GM19238 (cell line): ENCODE results near the gene GRIN2A.

Experiments
- DNase-seq: peaks from one replicate; pipeline ENCODE4 v3.0.0; 2011; ENCODE audit warnings: low spot score; ENCODE audit not compliant: insufficient read length

The GRIN2A gene

DNA sequence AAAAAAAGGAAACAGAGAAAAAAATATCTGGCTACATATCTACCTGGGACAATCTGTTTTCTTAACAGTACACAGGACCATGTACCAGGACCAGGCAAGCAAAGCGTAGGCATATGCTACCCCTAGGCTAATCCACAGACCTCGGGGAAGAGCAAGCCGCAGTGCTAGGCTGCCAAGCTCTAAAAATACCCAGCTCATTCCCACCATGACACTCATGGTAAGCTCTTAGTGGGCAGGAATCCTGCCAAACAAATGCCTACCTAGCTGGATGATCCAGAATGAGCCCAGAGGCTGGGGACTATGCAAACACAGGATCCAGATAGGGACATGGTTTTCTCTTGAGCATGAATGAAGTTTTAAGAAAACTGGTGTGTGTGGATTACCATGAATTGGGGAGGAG, 95.6 kb downstream of the GRIN2A start:
- no peak for DNase-seq

DNA sequence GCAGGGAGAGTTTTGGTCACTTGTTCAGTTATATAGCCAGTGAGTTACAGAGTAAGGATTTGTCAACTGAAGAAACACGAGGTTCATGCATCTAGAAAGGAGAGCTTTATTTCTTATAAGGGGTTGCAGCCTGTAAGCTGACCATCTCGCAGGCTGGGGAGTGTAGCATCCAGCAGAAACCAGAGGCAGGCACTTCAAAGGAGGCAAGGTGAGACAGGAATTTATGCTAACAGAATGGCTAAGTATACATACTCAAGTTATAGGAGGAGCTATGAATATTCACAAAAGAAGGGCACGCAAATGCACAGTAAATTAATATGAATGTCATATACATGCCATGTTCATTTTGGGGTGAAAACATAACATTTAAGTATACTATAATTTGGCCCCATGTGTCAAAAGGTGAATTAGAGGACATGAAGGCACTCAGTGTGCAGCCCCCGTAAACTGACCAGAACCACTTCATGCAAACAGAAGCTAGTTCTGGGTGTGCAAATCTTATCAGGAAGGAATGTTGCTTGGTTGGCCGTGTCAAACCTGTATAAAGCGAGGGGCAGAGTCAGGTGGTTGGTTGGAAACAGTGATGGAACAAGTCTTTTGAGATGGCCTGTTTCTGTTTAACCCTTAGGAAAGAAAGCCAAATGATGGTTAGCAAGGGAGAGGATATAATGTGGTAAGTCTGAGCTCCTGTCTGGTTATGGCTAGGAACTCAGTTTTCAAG, 97.0 kb downstream of the GRIN2A start:
- no peak for DNase-seq

DNA sequence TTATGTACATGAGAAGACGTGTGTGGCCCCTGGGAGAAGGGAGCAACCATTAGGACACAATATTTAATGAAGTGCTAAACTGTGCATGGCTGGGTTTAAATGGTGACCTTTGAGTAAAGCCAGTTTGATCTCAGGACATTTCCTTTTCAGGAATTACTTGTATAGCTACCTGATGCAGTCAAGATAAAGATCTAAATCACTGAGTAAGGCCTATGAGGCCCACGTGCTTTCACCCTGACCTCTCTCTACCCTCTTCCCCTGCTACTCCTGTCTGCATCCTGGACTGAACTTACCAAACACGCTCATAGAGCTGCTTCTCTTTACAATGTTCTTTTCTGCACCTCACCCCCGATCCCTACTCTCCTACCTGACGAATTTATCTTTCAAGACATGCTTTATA, 98.9 kb downstream of the GRIN2A start:
- no peak for DNase-seq

DNA sequence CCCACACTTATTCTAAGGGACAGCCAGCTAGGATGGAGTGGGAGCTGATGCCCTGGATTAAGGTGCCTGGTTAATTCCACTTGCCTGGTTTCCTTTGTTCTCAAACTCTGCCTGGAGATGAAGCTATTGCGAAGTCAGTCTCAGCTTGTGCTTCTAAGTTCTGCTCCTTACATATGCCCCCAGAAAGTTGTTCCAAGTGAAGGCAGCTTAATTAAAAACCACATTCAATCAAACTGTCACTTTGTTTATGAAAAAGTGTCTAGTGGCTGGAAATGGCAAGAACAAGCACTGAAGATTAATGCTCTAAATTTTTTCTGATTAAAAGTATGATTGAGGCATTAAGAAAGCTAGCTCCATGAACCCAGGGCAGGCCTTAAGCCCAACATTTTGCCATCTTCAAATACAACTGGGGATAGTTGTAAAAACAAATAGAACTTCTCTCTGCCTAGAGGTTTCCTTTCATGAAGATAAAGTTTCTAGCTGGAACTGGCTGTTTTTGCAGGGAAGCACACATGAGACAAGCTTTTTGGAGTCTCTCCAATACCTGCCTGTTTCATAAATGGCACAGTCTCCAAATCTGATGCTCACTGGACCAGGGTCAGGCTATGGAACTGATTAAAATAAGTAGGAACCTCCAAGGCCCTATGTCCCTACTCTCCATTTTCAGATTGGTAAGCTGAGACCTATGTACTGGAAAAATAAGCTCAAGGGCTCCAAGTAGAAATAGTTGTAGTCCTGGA, 100.9 kb downstream of the GRIN2A start:
- DNase-seq, result no peak

DNA sequence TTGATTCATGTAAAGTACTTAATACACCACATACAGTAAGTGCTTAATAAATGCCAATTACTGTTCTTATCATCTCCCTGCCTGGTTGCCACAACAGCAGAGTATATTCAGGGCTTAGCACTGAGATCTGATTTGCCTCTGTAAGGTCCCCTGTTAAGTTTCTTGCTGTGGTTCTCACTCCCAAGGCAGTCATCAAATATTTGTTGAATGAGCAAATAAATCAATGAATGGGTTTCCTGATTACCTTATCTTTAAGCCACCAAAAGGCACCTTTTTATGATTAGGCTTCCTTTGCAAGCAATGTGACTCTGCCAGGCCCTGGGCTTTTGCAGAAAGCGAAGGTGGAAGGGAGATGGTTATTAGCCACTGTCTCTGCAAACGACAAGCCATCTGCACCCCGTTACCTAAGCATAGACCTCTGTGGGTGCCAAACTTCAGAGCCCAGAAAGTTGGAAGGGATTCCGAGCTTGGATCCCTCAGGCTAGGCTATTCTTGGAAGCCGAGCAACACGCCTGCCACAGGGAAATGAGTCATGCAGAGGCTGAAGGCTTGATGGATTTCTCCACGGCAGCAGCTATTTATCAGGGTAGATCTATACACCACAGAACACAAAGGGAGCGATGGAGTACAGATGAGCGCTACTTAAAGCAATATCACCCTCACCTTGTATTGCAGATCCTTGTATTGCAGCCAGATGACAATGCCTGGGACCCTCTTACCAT, 102.0 kb downstream of the GRIN2A start:
- DNase-seq, result no peak

DNA sequence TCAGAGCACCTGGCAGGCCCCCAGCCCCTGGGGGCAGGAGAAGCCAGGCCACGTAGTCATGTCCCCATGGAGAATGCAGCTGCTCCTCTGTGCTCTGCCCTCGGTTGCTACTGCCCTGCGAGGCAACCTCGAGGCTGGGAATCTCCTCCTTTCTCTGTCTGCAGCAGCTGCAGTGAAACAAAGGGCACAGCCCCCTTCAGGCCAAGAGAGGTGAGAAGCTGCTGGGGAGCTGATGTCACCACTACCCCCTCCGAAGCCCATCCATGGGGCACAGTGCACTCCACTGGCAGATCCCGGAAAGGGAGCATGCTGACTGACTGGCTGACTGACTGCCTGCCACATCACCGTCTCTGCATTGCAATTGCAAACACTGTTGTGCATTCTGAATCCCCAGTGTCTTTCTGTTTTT, 103.7 kb downstream of the GRIN2A start:
- DNase-seq, result no peak

DNA sequence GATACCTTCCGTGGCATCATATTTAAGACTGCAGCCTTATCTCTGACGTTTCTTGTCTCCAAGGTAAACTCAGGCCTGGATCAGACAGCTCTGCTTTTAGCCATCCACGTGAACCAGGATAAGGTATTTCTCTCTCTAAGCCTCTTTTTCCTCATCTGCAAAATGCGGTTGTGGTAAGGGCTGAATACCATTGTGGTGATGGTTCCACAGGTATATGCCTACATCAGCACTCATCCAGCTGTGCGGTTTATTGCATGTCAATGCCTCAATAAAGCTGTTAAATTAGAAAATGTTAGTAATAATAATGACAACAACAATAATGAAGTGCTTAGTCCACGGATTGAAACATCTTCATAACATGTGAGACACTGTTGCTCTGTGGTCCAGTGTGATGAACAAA, 104.4 kb downstream of the GRIN2A start:
- no peak for DNase-seq

DNA sequence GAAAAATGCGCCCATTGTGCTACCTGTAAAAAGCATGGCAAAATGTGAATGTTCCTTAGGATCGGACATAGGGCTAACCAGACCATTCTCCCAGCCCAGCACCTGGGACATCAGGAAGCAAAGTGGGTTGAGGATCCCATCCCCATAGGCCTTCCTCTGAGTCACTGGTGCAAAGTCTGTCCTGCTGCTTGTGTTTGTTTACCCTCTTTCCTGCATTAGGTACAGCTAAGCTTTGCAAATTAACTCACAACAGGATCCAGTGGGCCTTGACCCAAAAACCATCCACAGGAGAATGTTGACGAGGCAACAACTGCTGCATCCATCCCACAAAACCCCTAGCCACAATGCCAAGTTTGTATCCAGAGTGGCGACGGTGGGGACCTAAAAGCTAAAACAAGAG, 106.2 kb downstream of the GRIN2A start:
- no peak for DNase-seq

DNA sequence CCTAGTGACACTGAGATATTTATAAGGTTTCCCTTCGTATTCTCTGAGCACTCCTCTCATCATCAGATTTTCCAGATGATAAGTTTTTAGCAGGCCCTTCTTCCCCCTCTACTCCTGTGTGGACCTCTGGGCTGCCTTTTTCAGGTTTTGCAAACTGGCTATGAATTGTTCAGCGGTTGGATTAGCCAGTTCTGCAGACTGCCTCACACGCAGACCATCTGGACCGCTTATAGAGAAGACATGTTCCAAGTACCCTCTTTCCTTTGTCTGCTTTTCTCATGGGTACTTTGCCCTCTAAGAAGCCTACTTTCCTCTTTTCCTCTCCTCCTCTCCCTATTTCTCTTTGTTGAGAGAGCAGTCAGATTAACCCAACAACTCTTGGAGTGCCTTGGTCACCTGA, 111.6 kb downstream of the GRIN2A start:
- DNase-seq, result no peak

DNA sequence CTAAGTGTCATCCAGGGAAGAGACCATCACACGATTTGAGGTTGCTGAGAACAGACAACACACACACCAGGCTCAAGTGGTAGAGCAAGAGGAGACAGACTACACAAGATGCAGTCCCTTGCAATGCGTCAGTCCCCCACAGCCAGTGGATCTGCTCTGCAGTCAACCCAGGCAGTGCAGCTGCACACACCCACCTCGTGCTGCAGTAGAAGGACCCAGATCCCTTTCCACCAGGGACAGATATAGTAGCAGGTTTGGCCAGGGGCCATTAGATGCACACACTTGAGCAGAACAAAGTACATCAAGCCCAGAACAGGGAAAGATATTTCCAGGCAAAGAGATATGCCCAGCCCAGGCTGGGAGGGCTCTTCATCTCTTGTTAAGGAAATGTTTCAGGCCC, 112.9 kb downstream of the GRIN2A start:
- no peak for DNase-seq

DNA sequence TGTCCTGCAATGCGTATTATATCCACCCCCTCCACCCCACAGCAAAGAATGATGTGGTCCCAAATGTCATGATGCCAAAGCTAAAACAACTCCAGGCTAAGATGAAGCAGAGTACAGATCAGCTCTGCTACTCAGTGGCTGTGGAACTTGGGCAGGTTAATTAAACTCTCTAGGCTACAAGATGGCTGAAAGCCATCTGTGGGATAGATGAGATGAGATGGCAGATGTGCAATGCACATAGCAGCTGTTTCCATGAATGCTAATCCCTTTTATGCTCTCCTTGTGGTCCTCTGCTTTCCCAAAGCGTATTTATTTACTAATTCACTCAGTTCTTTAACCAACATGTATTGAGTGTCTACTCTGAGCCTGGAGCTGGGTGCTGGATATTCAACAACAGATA, 114.4 kb downstream of the GRIN2A start:
- DNase-seq, result no peak

DNA sequence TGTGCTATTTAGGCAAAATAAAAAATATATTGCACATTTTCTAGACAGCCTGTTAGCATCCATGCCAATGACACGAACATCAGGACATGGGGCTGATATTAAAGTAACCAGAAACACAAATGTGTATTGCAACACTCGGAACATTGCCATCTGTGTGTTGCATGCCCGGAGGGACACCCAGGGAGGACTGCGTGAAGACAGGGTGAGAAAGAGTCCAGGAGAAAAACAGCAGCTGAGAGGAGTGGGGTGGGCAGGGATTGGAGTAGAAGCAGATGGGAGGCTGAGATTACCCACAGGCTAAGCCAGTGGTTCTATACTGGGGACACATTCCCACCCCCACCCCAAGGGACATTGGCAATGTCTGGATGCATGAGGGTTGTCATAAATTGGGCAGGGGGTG, 114.8 kb downstream of the GRIN2A start:
- DNase-seq, result no peak

DNA sequence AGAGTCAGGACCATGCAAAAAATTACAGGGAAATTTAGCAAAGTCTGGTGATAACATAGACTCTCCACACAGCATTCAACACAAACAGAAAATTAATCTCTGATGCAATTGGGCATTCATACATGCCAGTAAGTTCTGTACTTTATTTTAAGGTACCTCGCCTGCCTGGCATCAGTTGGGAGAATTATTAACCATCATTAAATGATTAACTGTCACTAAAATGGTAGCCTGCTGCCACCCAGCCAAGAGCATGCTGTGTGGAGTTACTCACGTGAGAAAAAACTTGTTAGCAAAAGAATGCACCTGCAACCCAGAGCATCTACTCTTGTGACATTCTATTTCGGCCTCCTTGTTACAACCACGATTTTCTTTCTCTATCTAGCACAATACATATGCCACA, 117.2 kb downstream of the GRIN2A start:
- DNase-seq, result no peak

DNA sequence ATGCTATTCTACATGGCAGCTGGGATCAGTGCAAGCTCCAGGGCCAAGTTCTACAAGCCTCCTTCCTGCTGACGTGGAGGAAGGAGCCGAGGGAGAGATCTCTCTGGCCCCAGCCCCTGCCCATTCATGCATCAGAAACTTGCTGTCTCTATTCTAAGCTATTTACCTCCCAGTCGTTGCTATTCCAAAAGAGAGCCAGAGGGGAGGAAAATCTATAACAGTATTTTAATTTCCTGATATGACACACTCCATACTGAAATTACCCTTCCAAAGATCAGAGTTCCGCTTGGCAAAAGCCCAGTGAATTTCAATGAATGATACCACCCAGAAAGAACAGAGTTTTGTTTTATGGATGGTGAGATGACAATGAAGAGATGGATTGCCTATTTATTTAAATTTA, 133.4 kb downstream of the GRIN2A start:
- DNase-seq, result no peak

DNA sequence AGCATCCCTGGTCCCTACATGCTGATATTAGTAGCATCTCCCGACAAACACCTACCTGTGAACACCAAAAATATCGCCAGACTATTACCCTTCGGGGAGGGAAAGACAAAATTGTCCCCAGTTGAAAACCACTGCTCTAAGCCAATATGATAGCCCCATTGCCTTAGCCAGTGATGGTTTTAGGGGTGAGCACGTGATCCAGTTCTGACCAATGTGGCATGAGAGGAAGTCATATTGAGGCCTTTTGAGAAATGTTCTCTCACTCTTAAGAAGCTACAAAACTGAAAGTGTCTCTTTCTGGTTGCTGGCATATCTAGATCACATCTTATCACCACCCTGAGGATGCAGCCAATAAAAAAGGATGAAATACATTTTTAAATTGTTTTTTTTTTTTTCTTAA, 136.3 kb downstream of the GRIN2A start:
- DNase-seq, result no peak

DNA sequence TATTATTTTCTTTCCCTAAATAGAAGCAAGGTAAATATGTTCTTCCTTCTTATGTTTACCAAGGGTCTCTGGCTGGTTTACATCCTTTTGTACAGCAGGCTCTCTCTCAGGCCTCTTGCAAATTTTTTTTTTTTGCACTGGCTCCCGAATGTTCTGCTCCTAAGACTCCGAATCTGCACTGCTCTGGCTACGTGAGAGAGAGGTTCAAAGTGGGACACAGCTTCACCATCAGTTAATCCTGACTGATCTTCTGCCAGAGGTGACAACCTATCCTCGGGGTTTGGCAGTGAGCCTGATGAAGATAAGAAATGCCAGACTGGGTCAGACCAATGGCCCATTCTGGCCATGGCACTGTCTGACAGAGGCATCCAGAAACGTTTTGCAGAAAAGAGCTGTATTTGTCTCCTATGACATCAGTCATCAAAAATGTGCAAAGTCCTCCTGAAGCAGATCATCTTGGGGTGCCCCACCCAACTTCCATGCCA, 136.9 kb downstream of the GRIN2A start:
- DNase-seq, result no peak

DNA sequence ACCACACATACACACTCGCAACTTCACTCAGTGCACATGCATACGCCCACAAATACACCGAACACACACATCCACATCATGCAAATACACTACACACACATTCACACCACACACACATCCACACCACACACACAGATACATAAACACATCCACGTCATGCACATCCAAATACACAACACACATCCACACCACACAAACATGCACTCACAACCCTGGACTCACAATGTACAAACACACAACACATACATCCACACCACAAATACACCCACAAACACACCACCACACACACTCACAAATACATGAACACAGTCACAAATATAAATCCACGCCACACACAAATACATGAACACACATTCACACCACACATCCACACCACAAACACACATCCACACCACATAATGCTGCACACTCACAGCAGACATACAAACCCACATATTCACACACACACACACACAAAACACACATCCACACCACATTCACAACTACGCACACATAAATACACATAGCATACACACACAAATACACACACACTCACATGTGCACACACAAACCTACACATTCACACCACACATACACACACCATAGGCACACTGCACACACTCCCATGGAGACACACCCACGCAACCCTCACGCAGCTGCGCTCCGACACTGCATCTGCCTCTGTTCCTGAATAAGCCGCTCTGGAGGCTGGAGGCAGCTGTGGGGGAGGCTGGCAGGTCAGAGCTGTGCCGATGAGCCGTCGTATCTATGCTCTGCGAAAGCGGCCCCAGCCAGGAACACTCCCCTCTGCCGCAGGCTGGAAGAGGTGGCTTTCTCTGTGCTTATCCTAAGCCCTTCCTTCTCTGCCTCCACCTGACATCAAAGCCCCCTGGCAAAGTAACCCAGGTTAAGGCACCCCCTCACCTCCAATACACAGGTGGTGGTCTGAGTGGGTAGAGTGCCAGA, 141.8 kb downstream of the GRIN2A start:
- no peak for DNase-seq

DNA sequence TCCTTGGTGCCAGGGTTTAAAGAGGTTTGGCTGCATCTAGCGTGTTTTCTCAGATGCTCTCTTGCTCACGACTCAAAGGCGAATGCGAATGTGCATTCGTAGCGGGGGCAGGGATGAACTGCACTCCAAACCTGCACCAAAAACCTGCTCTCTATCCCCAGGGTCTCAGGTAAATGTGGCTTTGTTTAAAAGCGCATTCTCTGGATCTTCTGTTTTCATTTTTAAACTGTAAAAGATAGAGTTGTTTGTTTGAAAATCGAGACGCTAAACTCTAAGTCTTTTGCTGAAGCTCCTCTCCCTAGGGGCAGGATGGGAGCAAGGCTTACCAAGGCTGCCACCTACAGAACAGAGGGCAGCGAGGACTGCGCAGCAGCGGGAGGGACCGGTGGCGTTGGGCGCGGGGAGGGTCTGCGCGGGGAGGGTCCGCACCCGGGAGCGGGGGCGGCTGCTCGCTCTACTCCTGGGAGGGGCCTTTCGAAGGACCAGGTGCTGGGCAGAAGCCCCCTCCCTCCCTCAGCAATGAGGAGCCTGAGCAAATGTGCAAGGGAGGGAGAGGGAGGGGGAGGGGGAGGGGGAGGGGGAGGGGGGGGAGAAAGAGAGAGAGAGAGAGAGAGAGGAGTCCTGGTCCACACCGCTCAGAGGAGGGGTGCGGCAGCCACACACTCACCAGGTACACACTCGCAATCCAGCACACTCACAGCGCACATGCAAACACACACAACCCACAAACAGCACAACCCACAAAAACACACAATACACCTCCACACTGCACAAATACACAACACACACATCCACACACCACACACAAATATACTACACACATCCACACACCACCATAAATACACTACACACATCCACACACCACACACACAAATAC, 142.8 kb downstream of the GRIN2A start:
- no peak for DNase-seq

DNA sequence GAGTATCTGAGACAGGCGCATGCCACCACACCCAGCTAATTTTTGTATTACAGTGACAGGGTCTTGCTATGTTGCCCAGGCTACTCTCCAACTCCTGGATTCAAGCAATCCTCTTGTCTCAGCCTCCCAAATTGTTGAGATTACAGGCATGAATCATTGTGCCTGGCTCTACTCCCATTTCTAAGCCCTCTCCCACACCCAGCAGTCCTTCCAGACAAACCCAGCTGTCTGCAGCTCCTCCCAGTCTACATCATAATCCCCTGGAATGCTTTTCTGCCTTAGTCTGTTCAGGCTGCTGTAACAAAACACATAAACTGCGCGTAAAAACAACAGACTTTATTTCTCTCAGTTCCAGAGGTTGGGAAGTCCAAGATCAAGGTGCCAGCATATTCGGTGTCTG, 144.5 kb downstream of the GRIN2A start:
- no peak for DNase-seq

DNA sequence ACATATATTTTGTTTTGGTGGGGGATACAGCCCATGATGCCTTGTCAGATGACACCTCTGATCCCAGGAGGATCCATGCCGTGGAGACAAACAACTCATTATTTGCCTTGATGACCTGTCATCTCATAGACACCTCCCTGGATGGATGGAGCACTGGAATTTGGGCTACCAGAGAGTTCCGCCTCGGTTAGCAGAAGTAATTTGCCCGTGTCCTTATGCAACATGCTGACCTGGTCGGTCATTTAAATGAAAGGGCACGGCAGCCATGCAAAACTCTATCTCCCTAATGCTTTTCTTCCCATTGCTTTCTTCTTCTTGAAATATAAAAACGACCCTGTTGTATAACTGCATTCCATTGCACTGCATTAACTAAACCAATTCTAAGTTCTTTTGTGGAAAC, 145.3 kb downstream of the GRIN2A start:
- no peak for DNase-seq
